GM20000 (cell line): ENCODE results near the gene TACC2.

Experiments used
- DNase-seq: peaks from one replicate; pipeline ENCODE4 v3.0.0; 2012; ENCODE audit warnings: low spot score
- CTCF ChIP-seq: IDR thresholded peaks from 2 replicates; pipeline ENCODE4 v1.5.1; 2012; ENCODE audit warnings: mild to moderate bottlenecking, control low read depth; ENCODE audit errors: extremely low read depth, missing control alignments

TACC2 gene

DNA sequence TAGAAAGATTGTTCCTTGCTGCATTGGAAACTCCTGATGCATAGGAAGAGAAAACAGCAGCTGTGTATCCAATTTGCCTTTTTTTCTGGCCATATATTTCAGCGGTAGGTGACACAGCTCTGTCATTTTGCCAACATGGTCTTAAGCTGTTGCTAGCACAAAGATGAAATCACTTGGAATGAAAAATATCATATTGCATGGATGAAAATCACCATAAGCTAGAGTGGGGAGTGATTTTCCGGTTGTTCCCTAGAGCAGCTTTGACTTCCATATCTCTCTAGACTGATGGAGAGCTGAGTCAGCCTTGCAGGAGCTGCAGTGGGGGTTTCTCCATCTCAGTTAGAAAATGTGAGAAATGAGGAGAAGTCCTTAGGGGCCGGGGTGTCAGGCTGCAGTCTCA lies 243.8 kb downstream of the TACC2 start:
- no peak for DNase-seq

GRCh38 chr10:122233857-122234348 lies 244.9 kb downstream of the TACC2 start:
- DNase-seq = no peak

More for the DNA sequence above, 243.8 kb downstream of the TACC2 start:
- TF ChIP-seq CTCF = no peak

DNA sequence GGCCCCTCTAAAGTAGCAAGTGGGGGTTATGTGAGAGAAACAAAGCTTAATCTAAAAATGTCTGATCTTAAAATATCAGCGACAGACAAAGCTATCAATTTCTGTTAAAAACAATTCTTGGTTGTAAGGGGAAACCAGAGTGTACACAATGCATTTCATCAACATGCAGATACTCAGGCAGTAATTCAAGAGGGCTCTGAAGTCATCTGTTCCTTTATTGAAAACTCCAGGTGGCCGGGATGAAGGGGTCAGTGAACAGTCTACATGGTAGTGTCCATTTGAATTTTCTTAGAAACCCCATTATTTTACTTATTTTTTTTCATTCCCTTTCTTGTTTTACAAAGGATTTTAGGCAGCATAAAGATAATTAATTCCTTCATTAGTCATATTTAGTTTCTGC lies 245.5 kb downstream of the TACC2 start:
- no peak for TF ChIP-seq CTCF
- no peak for DNase-seq

More at GRCh38 chr10:122233857-122234348, 244.9 kb downstream of the TACC2 start:
- TF ChIP-seq CTCF = no peak

GRCh38 chr10:122236690-122237306 lies 247.8 kb downstream of the TACC2 start:
- TF ChIP-seq CTCF = no peak

GRCh38 chr10:122237331-122237990 lies 248.5 kb downstream of the TACC2 start:
- no peak for DNase-seq
- no peak for TF ChIP-seq CTCF

More at GRCh38 chr10:122236690-122237306, 247.8 kb downstream of the TACC2 start:
- no peak for DNase-seq

GRCh38 chr10:122239578-122240257 lies 250.8 kb downstream of the TACC2 start:
- no peak for DNase-seq
- no peak for TF ChIP-seq CTCF

GRCh38 chr10:122240401-122240800 lies 251.4 kb downstream of the TACC2 start:
- TF ChIP-seq CTCF = no peak
- DNase-seq = no peak
